B cell (primary cell): ENCODE results near the gene GCNA. TPM values are rescaled to one million over a fixed set of nuclear protein-coding genes. Genes with fewer than 3 reads are reported as not detected.

Experiments used
- ATAC-seq: fragments of 200-7000 bp; cut with Tn5 transposase; one replicate; pipeline ENCODE4 v1.10.0; 2021; ENCODE audit warnings: low read depth, mild to moderate bottlenecking, moderate number of reproducible peaks, moderate library complexity
- CTCF ChIA-PET: fragments of 350-600 bp; sonication (Branson Sonifier 250); formaldehyde crosslinking; loops from one replicate; lab custom pipeline; 2021; ENCODE audit warnings: antibody characterized with exemption, inconsistent platforms; lab: Charles Lee
- POLR2A ChIA-PET: fragments of 350-600 bp; sonication (Branson Sonifier 250); formaldehyde crosslinking; loops from one replicate; lab custom pipeline; 2021; ENCODE audit warnings: antibody characterized with exemption; lab: Charles Lee
- DNase-seq: peaks from one replicate; pipeline ENCODE4 v3.0.0; 2013
- H2AFZ ChIP-seq: 2 replicates; pipeline ENCODE4 v1.6.1; 2012; ENCODE audit warnings: mild to moderate bottlenecking, low read depth, low read length; ENCODE audit not compliant: insufficient read depth, poor library complexity, severe bottlenecking
- H3K27ac ChIP-seq, 2 donors: 1 replicate in 1 of 2; 2 replicates in 1 of 2; pipeline ENCODE4 v1.5.1; 2012 to 2013; ENCODE audit warnings: low read length in 2 of 2, mild to moderate bottlenecking in 2 of 2, moderate library complexity in 1 of 2
- H3K27me3 ChIP-seq, 4 experiments: fragments of 200-600 bp in 1 of 4; sonication (generic) in 1 of 4; replicated peaks in 1 of 4; 1 replicate in 2 of 4; 2 replicates in 2 of 4; pipeline versions ENCODE4 v1.6.1 to v1.7.0; 2013 to 2016; ENCODE audit warnings: low read length in 3 of 4, mild to moderate bottlenecking in 2 of 4, mixed read lengths in 1 of 4, moderate library complexity in 1 of 4; ENCODE audit not compliant: insufficient read depth in 4 of 4, control insufficient read depth in 3 of 4; ENCODE audit errors: control extremely low read depth in 1 of 4
- H3K36me3 ChIP-seq, 2 experiments: replicated peaks in 1 of 2; 1 replicate in 1 of 2; 2 replicates in 1 of 2; pipeline versions ENCODE4 v1.6.1 to v1.7.1; 2013; ENCODE audit warnings: low read length in 1 of 2; ENCODE audit not compliant: insufficient read depth in 2 of 2, control insufficient read depth in 1 of 2; ENCODE audit errors: control extremely low read depth in 1 of 2, extremely low read depth in 1 of 2
- H3K4me1 ChIP-seq, 2 donors: fragments of 200-600 bp in 1 of 2; sonication (generic) in 1 of 2; 1 replicate in 1 of 2; 2 replicates in 1 of 2; pipeline versions ENCODE4 v1.5.1 to v1.6.1; 2013 to 2017; ENCODE audit warnings: low read length in 2 of 2; ENCODE audit not compliant: control insufficient read depth in 2 of 2, insufficient read depth in 2 of 2
- H3K4me2 ChIP-seq: replicated peaks from 2 replicates; pipeline ENCODE3; 2012; ENCODE audit warnings: mild to moderate bottlenecking, low read depth, low read length; ENCODE audit not compliant: poor library complexity, severe bottlenecking
- H3K4me3 ChIP-seq, 5 experiments: fragments of 200-600 bp in 1 of 5; sonication (generic) in 1 of 5; 1 replicate in 3 of 5; 2 replicates in 2 of 5; pipeline versions ENCODE4 v1.5.1 to v1.7.0; 2011 to 2016; ENCODE audit warnings: low read length in 4 of 5, mild to moderate bottlenecking in 4 of 5, low read depth in 2 of 5, control low read depth in 1 of 5, moderate library complexity in 1 of 5; ENCODE audit not compliant: insufficient read depth in 1 of 5; ENCODE audit errors: control extremely low read depth in 1 of 5, extremely low read depth in 1 of 5
- H3K79me2 ChIP-seq: fragments of 200-600 bp; sonication (generic); one replicate; pipeline ENCODE4 v1.6.0; 2016; ENCODE audit warnings: low read length; ENCODE audit not compliant: control insufficient read depth, insufficient read depth
- H3K9ac ChIP-seq: fragments of 200-600 bp; sonication (generic); 2 replicates; pipeline ENCODE4 v1.6.1; 2017; ENCODE audit warnings: mild to moderate bottlenecking, low read length, moderate library complexity
- H3K9me3 ChIP-seq, 3 donors: one replicate each; pipeline versions ENCODE4 v1.6.1 to v1.7.1; 2013; ENCODE audit warnings: low read length in 2 of 3; ENCODE audit not compliant: control insufficient read depth in 2 of 3, insufficient read depth in 1 of 3; ENCODE audit errors: control extremely low read depth in 1 of 3
- H4K20me1 ChIP-seq: 2 replicates; pipeline ENCODE4 v1.6.0; 2012; ENCODE audit warnings: mild to moderate bottlenecking, low read length; ENCODE audit not compliant: insufficient read depth, control insufficient read depth, poor library complexity, severe bottlenecking
- H3K27ac Mint-ChIP-seq: one replicate; pipeline ENCODE4 v1.8.0; 2021; ENCODE audit warnings: mixed read lengths
- H3K27me3 Mint-ChIP-seq: one replicate; pipeline ENCODE4 v1.8.0; 2021; ENCODE audit warnings: mixed read lengths
- H3K4me1 Mint-ChIP-seq: one replicate; pipeline ENCODE4 v1.8.0; 2021; ENCODE audit warnings: mixed read lengths
- H3K4me3 Mint-ChIP-seq: one replicate; pipeline ENCODE4 v1.8.0; 2021; ENCODE audit warnings: mixed read lengths
- H3K9me3 Mint-ChIP-seq: one replicate; pipeline ENCODE4 v1.8.0; 2022; ENCODE audit warnings: mixed read lengths; ENCODE audit not compliant: insufficient read depth
- EZH2 ChIP-seq: IDR thresholded peaks from 2 replicates; pipeline ENCODE4 v1.6.1; 2012; ENCODE audit warnings: borderline replicate concordance, low read depth, mild to moderate bottlenecking, moderate library complexity, low read length; ENCODE audit not compliant: insufficient read depth, poor library complexity, severe bottlenecking
- WGBS: methylation state at CpG from one replicate; pipeline ENCODE4 v1.1.5; 2013; ENCODE audit warnings: missing lambda C conversion rate; ENCODE audit not compliant: insufficient coverage; 5-methylcytosine and 5-hydroxymethylcytosine counted together
- intact Hi-C: fragments of 100-400 bp; cut with micrococcal nuclease; formaldehyde crosslinking; loops from one replicate; pipeline ENCODE4 v1.10.0; 2022
- polyA plus RNA-seq: library from polyadenylated mRNA; depleted of rRNA; stranded (reverse); fragments of >200 nt; gene quantifications from 2 replicates; pipeline ENCODE4 v1.2.3, GENCODE V29; 2012
- total RNA-seq, 2 donors: library from RNA; stranded (reverse); fragments of 120-200 nt in 1 of 2; gene quantifications; 1 replicate in 1 of 2; 2 replicates in 1 of 2; pipeline versions ENCODE4 v1.2.3 to v1.2.4, GENCODE V29; 2013 to 2022
- TF ChIP-seq, protein P1 (sequence below): fragments of 200-600 bp; IDR thresholded peaks from one replicate; pipeline ENCODE4 v1.8.0; 2022; ENCODE audit warnings: antibody characterized with exemption, mild to moderate bottlenecking

The GCNA gene
- total and polyA plus RNA-seq, 2 donors (not counting 1 experiment from before 2014, with no cell fraction given), result 4.7 to 6.2 TPM

DNA sequence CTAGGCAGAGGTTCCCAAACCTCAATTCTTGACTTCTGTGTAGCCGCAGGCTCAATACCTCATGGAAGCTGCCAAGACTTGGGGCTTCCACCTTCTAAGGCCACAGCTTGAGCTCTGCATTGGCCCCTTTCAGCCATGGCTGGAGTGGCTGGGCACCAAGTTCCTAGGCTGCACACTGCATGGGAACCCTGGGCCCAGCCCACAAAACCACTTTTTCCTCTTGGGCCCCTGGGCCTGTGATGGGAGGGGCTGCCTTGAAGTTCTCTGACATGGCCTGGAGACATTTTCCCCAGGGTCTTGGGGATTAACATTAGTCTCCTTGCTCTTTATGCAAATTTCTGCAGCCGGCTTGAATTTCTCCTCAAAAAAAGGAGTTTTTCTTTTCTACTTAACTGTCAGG lies 75.1 kb downstream of the GCNA start:
- POLR2A ChIA-PET, result no interaction called here
- H3K36me3 ChIP-seq, result no peaks in the 10 kb centered on the region
- H3K4me1 ChIP-seq, result peaks cover 0 to 5% of the 10 kb centered on the region in 2 donors
- TF ChIP-seq EZH2, result no peak
- TF ChIP-seq, protein P1, sequence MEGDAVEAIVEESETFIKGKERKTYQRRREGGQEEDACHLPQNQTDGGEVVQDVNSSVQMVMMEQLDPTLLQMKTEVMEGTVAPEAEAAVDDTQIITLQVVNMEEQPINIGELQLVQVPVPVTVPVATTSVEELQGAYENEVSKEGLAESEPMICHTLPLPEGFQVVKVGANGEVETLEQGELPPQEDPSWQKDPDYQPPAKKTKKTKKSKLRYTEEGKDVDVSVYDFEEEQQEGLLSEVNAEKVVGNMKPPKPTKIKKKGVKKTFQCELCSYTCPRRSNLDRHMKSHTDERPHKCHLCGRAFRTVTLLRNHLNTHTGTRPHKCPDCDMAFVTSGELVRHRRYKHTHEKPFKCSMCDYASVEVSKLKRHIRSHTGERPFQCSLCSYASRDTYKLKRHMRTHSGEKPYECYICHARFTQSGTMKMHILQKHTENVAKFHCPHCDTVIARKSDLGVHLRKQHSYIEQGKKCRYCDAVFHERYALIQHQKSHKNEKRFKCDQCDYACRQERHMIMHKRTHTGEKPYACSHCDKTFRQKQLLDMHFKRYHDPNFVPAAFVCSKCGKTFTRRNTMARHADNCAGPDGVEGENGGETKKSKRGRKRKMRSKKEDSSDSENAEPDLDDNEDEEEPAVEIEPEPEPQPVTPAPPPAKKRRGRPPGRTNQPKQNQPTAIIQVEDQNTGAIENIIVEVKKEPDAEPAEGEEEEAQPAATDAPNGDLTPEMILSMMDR, result no peak
- H3K4me3 Mint-ChIP-seq, result no peak overlapping the region
- no peak overlapping the region for H2AFZ ChIP-seq
- no peak overlapping the region for H3K27ac ChIP-seq
- H4K20me1 ChIP-seq, result no peaks in the 10 kb centered on the region
- H3K27ac Mint-ChIP-seq, result no peak overlapping the region
- 83% methylated on average over 1 of the region's 2 CpGs for WGBS
- no peaks in the 10 kb centered on the region for H3K27me3 Mint-ChIP-seq
- H3K4me2 ChIP-seq, result no peak overlapping the region
- H3K9me3 Mint-ChIP-seq, result no peaks in the 10 kb centered on the region
- H3K79me2 ChIP-seq, result no peaks in the 10 kb centered on the region
- intact Hi-C loops, result loop anchor here (5.0 kb wide), 1 partner anchor 236 kb away; no protein-coding TSS in a partner anchor
- ATAC-seq, result no peak
- H3K9me3 ChIP-seq, result no peaks in the 10 kb centered on the region
- H3K27me3 ChIP-seq, result no peaks in the 10 kb centered on the region
- H3K9ac ChIP-seq, result no peak overlapping the region
- H3K4me1 Mint-ChIP-seq, result peaks cover 10% of the 10 kb centered on the region
- no peak overlapping the region for H3K4me3 ChIP-seq
- DNase-seq, result no peak
- CTCF ChIA-PET, result no interaction called here

DNA sequence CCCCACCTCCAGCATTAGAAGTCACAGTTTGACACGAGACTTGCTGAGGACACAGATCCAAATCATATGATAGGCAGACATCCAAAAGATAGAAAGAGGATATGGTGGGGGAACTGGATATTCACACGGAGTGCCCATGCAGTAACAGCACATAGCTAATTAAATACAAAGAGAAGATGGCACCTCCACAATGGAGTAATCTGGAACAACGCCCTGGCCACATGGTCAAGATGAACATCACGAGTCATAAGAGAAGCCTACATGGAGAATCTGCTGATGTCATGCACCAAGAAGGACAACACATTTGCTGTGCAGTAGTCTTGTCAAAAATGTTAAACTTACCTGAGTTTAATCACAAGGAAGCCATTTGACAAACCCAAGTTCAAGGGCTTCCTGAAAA lies 79.0 kb downstream of the GCNA start:
- WGBS, result no CpG with 5 or more reads among the region's 4 CpGs
- intact Hi-C loops, result no loop called here
- no peaks in the 10 kb centered on the region for H3K79me2 ChIP-seq
- no peaks in the 10 kb centered on the region for H4K20me1 ChIP-seq
- Mint-ChIP-seq H3K4me3 (no peak overlapping the region), H3K27me3 (no peaks in the 10 kb centered on the region), H3K4me1 (peaks cover 3% of the 10 kb centered on the region), H3K9me3 (no peaks in the 10 kb centered on the region), H3K27ac (no peak overlapping the region)
- H3K27ac ChIP-seq, result no peak overlapping the region
- H3K27me3 ChIP-seq, result no peaks in the 10 kb centered on the region
- H3K36me3 ChIP-seq, result no peaks in the 10 kb centered on the region
- DNase-seq (no peak), ATAC-seq (no peak)
- no peak overlapping the region for H3K4me2 ChIP-seq
- no peak overlapping the region for H3K4me3 ChIP-seq
- no peak overlapping the region for H2AFZ ChIP-seq
- CTCF ChIA-PET, result no interaction called here
- no peak for TF ChIP-seq EZH2
- TF ChIP-seq, protein P1, result no peak
- H3K9ac ChIP-seq, result no peak overlapping the region
- no peaks in the 10 kb centered on the region for H3K4me1 ChIP-seq
- POLR2A ChIA-PET, result no interaction called here
- no peaks in the 10 kb centered on the region for H3K9me3 ChIP-seq
